HG03025 (cell line): ENCODE results near the gene KPNA2.
"Not testable (repeated sequence)": the region's sequence is repeated elsewhere in the genome, so short reads cannot be mapped to it uniquely, and the experiment has no call there.

Source experiments
- ATAC-seq: cut with Tn5 transposase; IDR thresholded peaks from one replicate; pipeline ENCODE4 v1.9.1; 2021; ENCODE audit warnings: mild to moderate bottlenecking, moderate library complexity; ENCODE audit not compliant: unreplicated experiment, low FRiP score

Gene KPNA2

GRCh38 chr17:68035523-68036303 lies at the start of gene KPNA2:
Gene KPNA2 (plus strand): TSS chr17:68035735. CDS start chr17:68037133, 1,398 bp downstream.
- ATAC-seq: peak; percentile 94

- ATAC-seq: no peak
Measured at GRCh38 chr17:67990909-67991308, 44.6 kb upstream of the KPNA2 start.

GRCh38 chr17:67992548-67993152 lies 42.9 kb upstream of the KPNA2 start:
- ATAC-seq: peak; percentile 5

- ATAC-seq: peak; percentile 65
Measured at GRCh38 chr17:67993153-67993997, 42.2 kb upstream of the KPNA2 start.

- ATAC-seq: no peak
Measured at GRCh38 chr17:67993998-67994361, 41.6 kb upstream of the KPNA2 start.

- no peak for ATAC-seq
Measured at GRCh38 chr17:67994817-67995569, 40.5 kb upstream of the KPNA2 start.

- ATAC-seq: no peak
Measured at GRCh38 chr17:67995570-67996263, 39.8 kb upstream of the KPNA2 start.

GRCh38 chr17:67996301-67997171 lies 39.0 kb upstream of the KPNA2 start, which contains the start of gene C17orf58:
Gene C17orf58 (minus strand): TSS chr17:67996469. CDS start chr17:67996198, 271 bp downstream.
- ATAC-seq: not testable (repeated sequence)

GRCh38 chr17:67998466-67998865 lies 37.1 kb upstream of the KPNA2 start:
- ATAC-seq: no peak

- no peak for ATAC-seq
Measured at GRCh38 chr17:67999291-67999911, 36.1 kb upstream of the KPNA2 start.

GRCh38 chr17:68004201-68004600 lies 31.3 kb upstream of the KPNA2 start:
- no peak for ATAC-seq

- no peak for ATAC-seq
Measured at GRCh38 chr17:68006797-68007196, 28.7 kb upstream of the KPNA2 start.

GRCh38 chr17:68011199-68011665 lies 24.3 kb upstream of the KPNA2 start:
- peak; percentile 51 for ATAC-seq

GRCh38 chr17:68013385-68013784 lies 22.1 kb upstream of the KPNA2 start:
- no peak for ATAC-seq

GRCh38 chr17:68015081-68015723 lies 20.3 kb upstream of the KPNA2 start:
- no peak for ATAC-seq

GRCh38 chr17:68016838-68017237 lies 18.7 kb upstream of the KPNA2 start:
- no peak for ATAC-seq

GRCh38 chr17:68018493-68018892 lies 17.0 kb upstream of the KPNA2 start:
- not testable (repeated sequence) for ATAC-seq

GRCh38 chr17:68019336-68019674 lies 16.2 kb upstream of the KPNA2 start:
- ATAC-seq: no peak
